HepG2 (cell line): Measurements from ENCODE around the gene CACNA1C.

Experiments used
- EZH2 ChIP-seq: conservative IDR thresholded peaks from 2 replicates; pipeline ENCODE4 v1.6.1; 2012; ENCODE audit warnings: mild to moderate bottlenecking, low read depth, low read length, moderate library complexity
- SNAPC2 ChIP-seq: sonication (generic); formaldehyde crosslinking; IDR thresholded peaks from 2 replicates; pipeline ENCODE4 v1.8.1; 2022; ENCODE audit warnings: mild to moderate bottlenecking, missing genetic modification reagents
- TAF1 ChIP-seq: sonication (generic); formaldehyde crosslinking; IDR thresholded peaks from 2 replicates; pipeline ENCODE4 v1.4.0; 2020; ENCODE audit warnings: missing genetic modification reagents
- ZBTB42 ChIP-seq: sonication (generic); formaldehyde crosslinking; IDR thresholded peaks from 2 replicates; pipeline ENCODE4 v1.5.0; 2020; ENCODE audit warnings: mild to moderate bottlenecking, missing genetic modification reagents
- TF ChIP-seq, protein P1 (sequence below): sonication (generic); formaldehyde crosslinking; IDR thresholded peaks from 2 replicates; pipeline ENCODE4 v1.8.0; 2022; ENCODE audit warnings: mild to moderate bottlenecking, missing genetic modification reagents; ENCODE audit not compliant: insufficient replicate concordance
- TF ChIP-seq, protein P2 (sequence below): sonication (generic); formaldehyde crosslinking; IDR thresholded peaks from 2 replicates; pipeline ENCODE4 v1.8.1; 2023; ENCODE audit warnings: missing genetic modification reagents, inconsistent platforms, borderline replicate concordance

DNA sequence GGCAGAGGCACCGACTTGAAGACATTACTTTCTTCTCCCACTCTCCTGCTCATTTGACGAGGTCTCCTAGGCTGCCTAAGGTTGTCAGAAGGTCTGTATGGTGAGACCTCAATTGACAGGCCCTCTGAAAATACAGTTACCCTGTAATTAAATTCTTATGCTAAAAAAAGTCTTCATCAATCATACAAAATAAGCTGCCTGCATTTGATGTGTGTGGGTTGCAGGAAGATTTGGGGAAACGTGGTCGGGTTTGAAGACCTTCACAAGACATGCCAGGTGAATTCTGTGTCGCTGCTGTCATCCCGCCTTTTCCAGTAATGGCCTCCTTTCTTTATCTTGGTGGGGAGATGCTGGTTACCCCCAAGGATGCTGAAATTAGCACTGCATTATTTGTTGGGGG, 299.4 kb downstream of the CACNA1C start:
- TF ChIP-seq SNAPC2 (CRISPR knock-in tag) (no peak), EZH2 (no peak), ZBTB42 (CRISPR knock-in tag) (no peak), TAF1 (no peak)
- TF ChIP-seq, protein P1, sequence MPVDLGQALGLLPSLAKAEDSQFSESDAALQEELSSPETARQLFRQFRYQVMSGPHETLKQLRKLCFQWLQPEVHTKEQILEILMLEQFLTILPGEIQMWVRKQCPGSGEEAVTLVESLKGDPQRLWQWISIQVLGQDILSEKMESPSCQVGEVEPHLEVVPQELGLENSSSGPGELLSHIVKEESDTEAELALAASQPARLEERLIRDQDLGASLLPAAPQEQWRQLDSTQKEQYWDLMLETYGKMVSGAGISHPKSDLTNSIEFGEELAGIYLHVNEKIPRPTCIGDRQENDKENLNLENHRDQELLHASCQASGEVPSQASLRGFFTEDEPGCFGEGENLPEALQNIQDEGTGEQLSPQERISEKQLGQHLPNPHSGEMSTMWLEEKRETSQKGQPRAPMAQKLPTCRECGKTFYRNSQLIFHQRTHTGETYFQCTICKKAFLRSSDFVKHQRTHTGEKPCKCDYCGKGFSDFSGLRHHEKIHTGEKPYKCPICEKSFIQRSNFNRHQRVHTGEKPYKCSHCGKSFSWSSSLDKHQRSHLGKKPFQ: no peak
- TF ChIP-seq, protein P2, sequence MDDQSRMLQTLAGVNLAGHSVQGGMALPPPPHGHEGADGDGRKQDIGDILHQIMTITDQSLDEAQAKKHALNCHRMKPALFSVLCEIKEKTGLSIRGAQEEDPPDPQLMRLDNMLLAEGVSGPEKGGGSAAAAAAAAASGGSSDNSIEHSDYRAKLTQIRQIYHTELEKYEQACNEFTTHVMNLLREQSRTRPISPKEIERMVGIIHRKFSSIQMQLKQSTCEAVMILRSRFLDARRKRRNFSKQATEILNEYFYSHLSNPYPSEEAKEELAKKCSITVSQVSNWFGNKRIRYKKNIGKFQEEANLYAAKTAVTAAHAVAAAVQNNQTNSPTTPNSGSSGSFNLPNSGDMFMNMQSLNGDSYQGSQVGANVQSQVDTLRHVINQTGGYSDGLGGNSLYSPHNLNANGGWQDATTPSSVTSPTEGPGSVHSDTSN (CRISPR knock-in tag): no peak
